Measurements from ENCODE around the gene RBM38.
A peak's percentile ranks its signal among the peaks of the same experiment; 100 is the strongest.

The RBM38 gene

GRCh38 chr20:57374343-57374930 lies 16.8 kb upstream of the RBM38 start:
- no peak for DNase-seq (ENCODE audit: extremely low read depth in 1 of 2, low read depth in 1 of 2)

- no peak for DNase-seq (ENCODE audit: extremely low read depth in 1 of 2, low read depth in 1 of 2)
Measured at GRCh38 chr20:57374931-57375651, 16.1 kb upstream of the RBM38 start.

DNA sequence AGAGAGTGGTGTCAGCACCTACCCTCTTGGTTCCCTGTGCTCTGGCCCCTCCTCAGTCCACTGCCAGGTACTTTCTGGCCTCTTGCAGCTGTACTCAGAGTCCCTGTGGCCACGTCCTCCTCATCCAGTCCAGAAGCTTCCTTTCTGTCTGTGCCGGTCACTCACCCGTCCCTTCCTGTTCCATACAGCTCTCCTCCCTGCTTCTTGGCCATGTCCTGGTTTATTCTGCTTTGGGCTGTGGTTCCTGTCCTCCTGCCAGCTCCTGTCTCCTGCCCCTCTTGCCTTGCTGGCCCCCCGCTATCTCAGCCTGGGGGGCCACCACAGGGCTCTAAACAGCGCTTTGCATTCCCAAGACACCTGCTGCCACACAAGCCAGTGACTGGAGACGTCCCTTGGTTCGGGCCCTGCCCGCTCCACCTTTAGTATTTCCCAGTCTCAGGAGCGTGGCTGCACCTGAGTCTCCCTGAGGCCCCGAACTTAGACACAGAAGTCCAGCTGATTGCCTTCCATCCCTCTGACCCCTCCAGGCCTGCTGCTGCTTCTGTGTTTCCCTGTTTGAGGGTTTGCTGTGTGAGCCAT lies 15.5 kb upstream of the RBM38 start:
- no peak for DNase-seq (ENCODE audit: extremely low read depth in 1 of 2, low read depth in 1 of 2)

DNA sequence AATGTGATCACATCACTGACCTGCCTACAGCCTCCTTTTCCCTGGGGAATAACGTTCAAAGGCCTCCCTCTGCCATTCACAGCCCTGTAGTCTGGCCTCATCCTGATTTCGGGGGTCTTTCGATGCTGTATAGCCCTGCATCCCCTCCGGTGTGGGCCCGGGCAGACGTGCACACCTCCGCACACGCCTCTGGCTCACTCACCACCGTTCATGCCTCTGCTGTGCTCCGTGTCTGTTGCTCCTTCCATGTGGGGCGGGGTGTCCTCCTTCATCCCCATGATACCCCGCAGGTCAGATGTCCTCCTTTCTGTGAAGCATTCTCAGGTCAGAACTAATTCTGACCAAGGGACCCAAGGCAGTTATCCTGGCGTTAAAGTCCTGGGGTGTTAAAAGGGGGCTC lies 13.8 kb upstream of the RBM38 start:
- DNase-seq (ENCODE audit: extremely low read depth in 1 of 2, low read depth in 1 of 2), result no peak

DNA sequence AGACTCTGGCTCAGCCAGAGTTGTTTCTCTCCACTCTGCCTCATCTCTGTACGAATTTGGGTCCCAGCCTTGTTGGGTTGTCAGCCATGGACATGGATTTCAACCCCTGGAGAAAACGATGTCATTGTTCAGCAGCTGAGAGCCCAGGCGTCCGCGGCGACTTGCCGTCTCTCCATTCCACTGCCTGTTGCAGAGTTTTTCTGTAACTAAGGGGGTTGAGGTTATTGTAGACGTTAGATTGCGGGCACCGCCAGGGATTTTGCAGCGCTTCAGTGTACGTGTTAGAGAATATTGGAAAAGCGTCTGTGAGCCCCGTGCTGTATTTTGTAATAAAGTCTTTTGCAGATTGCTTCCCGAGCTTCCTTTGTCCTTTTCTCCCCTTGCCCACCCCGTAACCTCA lies 13.1 kb upstream of the RBM38 start:
- DNase-seq (ENCODE audit: extremely low read depth in 1 of 2, low read depth in 1 of 2), result no peak

GRCh38 chr20:57378646-57379262 lies 12.4 kb upstream of the RBM38 start:
- no peak for DNase-seq (ENCODE audit: extremely low read depth in 1 of 2, low read depth in 1 of 2)

DNA sequence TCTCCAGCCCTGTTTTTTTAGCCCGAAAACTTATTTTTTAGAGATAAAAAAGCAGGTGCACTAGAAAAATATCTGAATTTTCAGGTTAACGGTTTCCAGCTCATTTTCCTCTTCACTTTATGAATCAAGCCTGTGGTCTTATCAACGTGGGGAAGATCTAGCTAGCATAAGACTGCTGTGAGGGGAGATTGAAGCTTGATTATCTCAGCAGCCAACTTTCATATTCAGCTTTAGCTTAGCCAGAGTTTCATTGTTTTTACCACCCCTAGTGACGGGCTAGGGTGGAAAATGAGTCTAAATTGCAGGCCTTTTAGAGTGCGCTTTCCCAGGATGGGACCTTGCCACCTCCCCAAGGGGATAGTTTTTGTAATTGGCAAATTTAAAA lies 11.9 kb upstream of the RBM38 start:
- DNase-seq (ENCODE audit: extremely low read depth in 1 of 2, low read depth in 1 of 2), result no peak

GRCh38 chr20:57380081-57380750 lies 11.0 kb upstream of the RBM38 start:
- no peak for DNase-seq (ENCODE audit: extremely low read depth in 1 of 2, low read depth in 1 of 2)

- peak in 1 of 2 donors; percentile 64 for DNase-seq (ENCODE audit: extremely low read depth in 1 of 2, low read depth in 1 of 2)
Measured at GRCh38 chr20:57381596-57382503, 9.3 kb upstream of the RBM38 start.

DNA sequence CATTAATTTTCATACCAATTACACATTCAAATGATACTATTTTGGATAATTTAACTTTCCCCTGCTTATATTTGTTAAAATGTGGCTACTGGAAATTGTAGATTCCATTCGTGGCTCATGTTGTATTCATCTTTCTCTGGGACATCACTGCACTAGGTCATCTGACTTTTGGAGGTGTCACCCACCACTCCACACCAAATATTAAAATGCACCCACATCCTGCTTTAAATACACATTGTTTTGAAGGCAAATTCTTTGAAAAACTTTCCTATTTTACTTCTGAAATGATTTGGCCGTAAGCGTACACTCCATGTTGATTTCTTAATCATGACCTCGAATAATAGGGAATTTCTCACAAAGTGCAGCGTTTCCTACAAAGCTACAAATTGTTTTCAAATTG lies 8.7 kb upstream of the RBM38 start:
- no peak for DNase-seq (ENCODE audit: extremely low read depth in 1 of 2, low read depth in 1 of 2)

- DNase-seq (ENCODE audit: extremely low read depth in 1 of 2, low read depth in 1 of 2), result no peak
Measured at GRCh38 chr20:57383447-57384347, 7.5 kb upstream of the RBM38 start.

GRCh38 chr20:57384486-57384885 lies 6.7 kb upstream of the RBM38 start:
- DNase-seq (ENCODE audit: extremely low read depth in 1 of 2, low read depth in 1 of 2), result no peak

DNA sequence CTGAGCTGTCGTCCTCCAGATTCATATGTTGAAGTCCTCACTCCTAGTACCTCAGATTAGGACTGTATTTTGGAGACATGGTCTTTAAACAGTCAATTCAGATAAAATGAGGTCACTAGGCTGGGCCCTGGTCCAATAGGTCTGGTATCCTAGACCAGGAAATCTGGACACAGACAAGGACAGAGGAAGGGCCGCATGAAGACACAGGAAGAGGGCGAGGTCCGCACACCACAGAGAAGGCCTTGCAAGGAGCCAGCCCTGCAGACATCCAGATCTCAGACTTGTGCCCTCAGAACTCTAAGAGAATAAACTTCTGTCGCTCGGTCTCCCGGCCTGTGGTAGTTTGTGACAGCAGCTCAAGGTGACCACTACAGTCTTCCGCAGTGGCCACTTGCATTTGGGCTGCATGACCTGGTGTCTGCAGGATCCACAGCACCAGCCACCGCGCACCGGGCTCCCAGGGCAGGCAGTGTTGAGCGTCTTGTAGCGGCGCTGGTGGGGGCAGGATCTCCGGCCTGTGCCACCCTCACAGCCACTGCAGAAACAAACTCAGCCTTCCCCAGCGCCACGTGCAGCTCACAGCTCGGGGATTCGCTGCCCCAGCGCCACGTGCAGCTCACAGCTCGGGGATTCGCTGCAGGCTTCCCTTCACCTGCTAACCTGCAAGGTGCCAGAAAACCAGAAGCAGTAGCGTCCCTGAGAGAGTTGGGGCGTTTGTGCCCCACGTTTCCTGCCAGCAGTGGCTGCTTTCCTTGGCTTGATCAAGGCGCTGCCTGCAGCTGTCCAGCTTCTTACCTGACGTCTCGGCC lies 6.0 kb upstream of the RBM38 start:
- DNase-seq (ENCODE audit: extremely low read depth in 1 of 2, low read depth in 1 of 2), result no peak

DNA sequence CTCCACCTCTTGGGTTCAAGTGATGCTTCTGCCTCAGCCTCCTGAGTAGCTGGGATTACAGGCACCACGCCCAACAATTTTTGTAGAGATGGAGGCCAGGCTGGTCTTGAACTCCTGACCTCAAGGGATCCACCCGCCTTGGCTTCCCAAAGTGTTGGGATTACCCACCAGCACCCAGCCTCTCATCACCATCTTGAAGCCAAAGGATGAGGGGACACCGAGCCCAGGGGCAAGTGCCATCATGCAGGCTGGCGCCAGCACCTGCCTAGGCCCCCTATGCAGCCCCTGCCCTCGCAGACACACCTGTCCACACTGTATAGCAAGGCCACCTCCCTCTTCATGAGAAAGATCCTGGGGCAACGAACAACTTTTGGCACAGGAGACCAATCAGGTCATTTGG lies 5.3 kb upstream of the RBM38 start:
- DNase-seq (ENCODE audit: extremely low read depth in 1 of 2, low read depth in 1 of 2), result no peak

DNA sequence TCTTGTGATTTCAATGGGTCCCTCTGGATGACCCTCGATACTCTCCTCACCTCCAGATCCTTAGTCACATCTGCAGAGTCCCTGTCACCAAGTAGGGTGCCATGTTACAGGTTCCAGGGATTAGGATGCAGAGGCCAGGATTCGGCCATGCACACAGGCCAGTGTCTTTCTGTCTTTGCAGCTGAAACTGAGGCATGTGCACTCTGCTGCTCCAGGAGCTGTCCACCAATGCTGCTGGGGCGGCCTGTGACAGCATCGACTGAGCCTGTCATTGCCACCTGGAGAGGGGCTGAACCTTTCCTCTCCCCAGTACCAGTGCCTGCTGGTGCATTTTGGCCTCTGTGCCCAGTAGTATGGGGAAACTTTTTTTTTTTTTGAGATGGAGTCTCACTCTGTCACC lies 4.4 kb upstream of the RBM38 start:
- DNase-seq (ENCODE audit: extremely low read depth in 1 of 2, low read depth in 1 of 2), result no peak

DNA sequence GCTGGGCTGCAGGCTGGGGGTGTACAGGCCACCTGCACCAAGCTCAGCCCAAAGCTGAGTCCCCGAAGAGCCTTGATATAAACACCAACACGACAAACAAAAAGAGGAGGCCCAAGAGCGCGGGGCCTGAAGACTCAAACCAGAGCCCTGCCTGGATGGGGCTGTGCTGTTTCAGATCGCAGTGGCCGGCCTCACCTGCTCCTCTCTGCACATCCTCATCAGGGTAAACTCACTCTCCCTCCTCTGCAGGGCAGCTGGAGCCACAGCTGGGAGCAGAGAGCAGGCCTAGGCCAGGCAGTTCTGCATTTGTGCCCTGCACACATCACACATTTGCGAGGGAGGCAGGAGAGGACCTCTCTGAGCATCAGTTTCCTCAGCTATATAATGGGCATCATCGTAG lies 3.7 kb upstream of the RBM38 start:
- DNase-seq (ENCODE audit: extremely low read depth in 1 of 2, low read depth in 1 of 2), result no peak

GRCh38 chr20:57387945-57388371 lies 3.2 kb upstream of the RBM38 start:
- no peak for DNase-seq (ENCODE audit: extremely low read depth in 1 of 2, low read depth in 1 of 2)

- DNase-seq (ENCODE audit: extremely low read depth in 1 of 2, low read depth in 1 of 2), result peak; percentile 40 to 52
Measured at GRCh38 chr20:57388953-57389694, 2.1 kb upstream of the RBM38 start.
